Neural cell (in vitro differentiated cells): ENCODE data around the gene PDCD4. TPM values are rescaled to one million over a fixed set of nuclear protein-coding genes. Genes with fewer than 3 reads are reported as not detected.

ENCODE experiments used
- H2AFZ ChIP-seq: fragments of 200-600, 300-800 bp; sonication (generic), shearing (Covaris generic); 2 replicates; pipeline ENCODE4 v1.6.0; 2014; ENCODE audit warnings: low read depth, mild to moderate bottlenecking, antibody characterized with exemption, low read length, moderate library complexity
- H3F3A ChIP-seq: fragments of 200-600 bp; shearing (Covaris generic); 2 replicates; pipeline ENCODE4 v1.6.1; 2016; ENCODE audit warnings: mild to moderate bottlenecking, moderate library complexity, mixed read lengths, antibody characterized with exemption, low read length; ENCODE audit not compliant: insufficient read depth, poor library complexity, severe bottlenecking
- H3K27ac ChIP-seq: fragments of 200-600, 300-800 bp; sonication (generic), shearing (Covaris generic); 2 replicates; pipeline ENCODE4 v1.5.1; 2014; ENCODE audit warnings: mild to moderate bottlenecking, low read length, moderate library complexity
- H3K27me3 ChIP-seq: fragments of 300-800, 200-600 bp; sonication (generic), shearing (Covaris generic); 2 replicates; pipeline ENCODE4 v1.6.0; 2014; ENCODE audit warnings: mild to moderate bottlenecking, low read depth, low read length, moderate library complexity; ENCODE audit not compliant: insufficient read depth
- H3K36me3 ChIP-seq: fragments of 300-800, 200-600 bp; sonication (generic), shearing (Covaris generic); 2 replicates; pipeline ENCODE4 v1.5.1; 2014; ENCODE audit warnings: mild to moderate bottlenecking, antibody characterized with exemption, low read length, moderate library complexity; ENCODE audit not compliant: insufficient read depth
- H3K4me2 ChIP-seq: fragments of 300-800, 200-600 bp; sonication (generic), shearing (Covaris generic); 2 replicates; pipeline ENCODE4 v1.6.0; 2014; ENCODE audit warnings: mild to moderate bottlenecking, low read length
- H3K4me3 ChIP-seq: fragments of 300-800, 200-600 bp; sonication (generic), shearing (Covaris generic); 2 replicates; pipeline ENCODE4 v1.5.1; 2014; ENCODE audit warnings: mild to moderate bottlenecking, low read length, moderate library complexity
- H3K79me2 ChIP-seq: fragments of 200-600 bp; shearing (Covaris generic); replicated peaks from 2 replicates; pipeline ENCODE4 v1.6.0; 2014; ENCODE audit warnings: mild to moderate bottlenecking, low read length, moderate library complexity; ENCODE audit not compliant: insufficient read depth
- H3K9ac ChIP-seq: fragments of 300-800, 200-600 bp; sonication (generic), shearing (Covaris generic); 2 replicates; pipeline ENCODE4 v1.6.1; 2016; ENCODE audit warnings: mild to moderate bottlenecking, low read length, mixed read lengths
- H3K9me2 ChIP-seq: fragments of 200-600 bp; shearing (Covaris generic); 2 replicates; pipeline ENCODE4 v1.6.1; 2016; ENCODE audit warnings: mild to moderate bottlenecking, low read length, mixed read lengths; ENCODE audit not compliant: insufficient read depth
- H3K9me3 ChIP-seq: fragments of 200-600, 300-800 bp; sonication (generic), shearing (Covaris generic); 2 replicates; pipeline ENCODE4 v1.6.1; 2016; ENCODE audit warnings: mild to moderate bottlenecking, mixed run types, low read length, moderate library complexity, mixed read lengths
- H4K20me1 ChIP-seq: fragments of 200-600 bp; shearing (Covaris generic); 2 replicates; pipeline ENCODE4 v1.6.1; 2016; ENCODE audit warnings: mild to moderate bottlenecking, mixed run types; ENCODE audit not compliant: insufficient read depth
- EP300 ChIP-seq: fragments of 450-650 bp; conservative IDR thresholded peaks from 2 replicates; pipeline ENCODE4 v1.6.1; 2014; ENCODE audit warnings: antibody characterized with exemption, mild to moderate bottlenecking, moderate library complexity; ENCODE audit not compliant: poor library complexity, severe bottlenecking
- EZH2 ChIP-seq: fragments of 200-600, 300-800 bp; shearing (Covaris generic), sonication (generic); IDR thresholded peaks from 2 replicates; pipeline ENCODE4 v1.6.1; 2014; ENCODE audit warnings: antibody characterized with exemption, low read length, borderline replicate concordance, mild to moderate bottlenecking; ENCODE audit not compliant: insufficient read depth, poor library complexity, severe bottlenecking
- MXI1 ChIP-seq: fragments of 450-650 bp; conservative IDR thresholded peaks from 2 replicates; pipeline ENCODE4 v1.6.1; 2014; ENCODE audit warnings: antibody characterized with exemption, mild to moderate bottlenecking; ENCODE audit not compliant: poor library complexity, severe bottlenecking
- POLR2AphosphoS5 ChIP-seq: IDR thresholded peaks from 2 replicates; pipeline ENCODE4 v1.6.1; 2012
- RAD21 ChIP-seq: fragments of 450-650 bp; conservative IDR thresholded peaks from 2 replicates; pipeline ENCODE4 v1.6.1; 2014; ENCODE audit warnings: antibody characterized with exemption, mild to moderate bottlenecking, moderate library complexity
- SMC3 ChIP-seq: fragments of 450-650 bp; conservative IDR thresholded peaks from 2 replicates; pipeline ENCODE4 v1.6.1; 2014; ENCODE audit warnings: antibody characterized with exemption, mild to moderate bottlenecking, moderate library complexity; ENCODE audit not compliant: poor library complexity
- TAF1 ChIP-seq: IDR thresholded peaks from 2 replicates; pipeline ENCODE4 v1.6.1; 2012; ENCODE audit warnings: low read depth
- polyA plus RNA-seq: library from polyadenylated mRNA; depleted of rRNA; stranded (reverse); fragments of >200 nt; gene quantifications from 2 replicates; pipeline ENCODE4 v1.2.3, GENCODE V29; 2014
- TF ChIP-seq, protein P1 (sequence below): IDR thresholded peaks from 2 replicates; pipeline ENCODE4 v1.6.1; 2012; ENCODE audit warnings: borderline replicate concordance
- TF ChIP-seq, protein P2 (sequence below): fragments of 450-650 bp; IDR thresholded peaks from 2 replicates; pipeline ENCODE4 v1.5.1; 2014; ENCODE audit warnings: antibody characterized with exemption, mild to moderate bottlenecking, moderate library complexity; ENCODE audit not compliant: poor library complexity, severe bottlenecking

PDCD4 gene
- polyA plus RNA-seq, 1 donor from 2014 or later, result 83.5 TPM

DNA sequence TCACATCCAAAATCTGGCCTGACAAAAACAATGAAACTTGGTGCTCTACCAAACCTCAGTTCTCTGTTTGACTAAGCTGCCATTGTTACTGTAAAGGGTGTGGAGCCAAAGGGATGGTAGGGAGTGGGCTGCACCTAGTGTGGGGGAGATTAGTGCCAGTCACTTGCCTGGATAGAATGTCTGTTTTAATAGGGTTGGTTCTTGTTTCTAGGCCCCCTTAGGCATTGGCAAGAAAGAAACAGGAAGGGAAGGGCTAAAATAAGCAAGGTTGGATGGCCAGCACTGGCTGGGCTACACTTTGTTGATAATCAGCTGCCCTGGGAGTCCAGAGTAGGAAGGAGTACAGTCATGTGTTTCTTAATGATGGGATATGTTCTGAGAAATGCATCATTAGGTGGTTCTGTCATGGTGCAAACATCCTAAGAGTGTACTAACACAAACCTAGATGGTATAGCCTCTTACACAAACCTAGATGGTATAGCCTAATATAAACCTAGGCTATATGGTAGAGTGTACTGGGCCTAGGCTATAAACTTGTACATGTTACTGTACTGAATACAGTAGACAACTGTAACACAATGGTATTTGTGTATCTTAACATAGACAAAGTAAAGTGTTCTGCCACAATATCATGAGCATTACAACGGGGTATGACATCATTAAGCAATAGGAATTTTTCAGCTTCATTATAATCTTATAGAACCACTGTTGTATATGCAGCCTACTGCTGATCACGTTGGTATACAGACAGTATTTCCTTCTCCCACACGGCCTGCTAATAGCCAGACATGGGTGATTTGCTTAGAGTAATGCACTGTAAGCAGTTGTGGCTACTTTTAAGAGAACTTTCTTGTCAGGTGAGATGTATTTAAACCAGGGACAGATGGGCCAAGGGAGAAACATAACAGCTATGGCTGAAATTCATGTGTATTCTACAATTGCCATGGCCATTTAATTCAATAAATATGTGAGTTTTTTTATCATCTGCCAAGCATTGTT, 31.9 kb downstream of the PDCD4 start:
- no peak overlapping the region for H3K27ac ChIP-seq
- H3K4me3 ChIP-seq, result no peak overlapping the region

DNA sequence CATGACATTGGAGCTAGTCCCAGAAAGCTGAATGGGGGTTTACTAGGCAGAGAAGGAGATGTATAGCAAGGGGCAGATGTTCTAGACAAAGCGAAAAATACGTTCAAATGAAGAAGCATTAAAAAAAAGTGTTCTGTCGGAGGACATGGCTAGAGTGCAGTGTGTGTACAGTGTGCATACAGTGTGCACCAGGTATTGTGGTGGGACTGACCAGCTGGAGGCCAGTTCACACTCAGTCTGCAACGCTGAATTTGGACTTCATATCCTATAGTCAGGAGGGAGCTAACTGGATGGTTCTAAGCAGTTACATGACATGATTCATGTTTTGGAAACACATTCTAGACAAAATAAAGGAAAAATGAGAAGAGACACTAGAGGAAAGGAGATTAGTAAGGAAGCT, 38.4 kb downstream of the PDCD4 start:
- no peaks in the 10 kb centered on the region for H3K27me3 ChIP-seq
- no peak overlapping the region for H3K9ac ChIP-seq
- H3K4me3 ChIP-seq, result no peak overlapping the region
- H2AFZ ChIP-seq, result no peak overlapping the region
- no peak overlapping the region for H3K27ac ChIP-seq
- H3K4me2 ChIP-seq, result no peak overlapping the region
- no peaks in the 10 kb centered on the region for H3K9me3 ChIP-seq
- no peaks in the 10 kb centered on the region for H3K36me3 ChIP-seq
- TF ChIP-seq EP300, result no peak
- TF ChIP-seq POLR2AphosphoS5, result no peak
- TF ChIP-seq, protein P1, sequence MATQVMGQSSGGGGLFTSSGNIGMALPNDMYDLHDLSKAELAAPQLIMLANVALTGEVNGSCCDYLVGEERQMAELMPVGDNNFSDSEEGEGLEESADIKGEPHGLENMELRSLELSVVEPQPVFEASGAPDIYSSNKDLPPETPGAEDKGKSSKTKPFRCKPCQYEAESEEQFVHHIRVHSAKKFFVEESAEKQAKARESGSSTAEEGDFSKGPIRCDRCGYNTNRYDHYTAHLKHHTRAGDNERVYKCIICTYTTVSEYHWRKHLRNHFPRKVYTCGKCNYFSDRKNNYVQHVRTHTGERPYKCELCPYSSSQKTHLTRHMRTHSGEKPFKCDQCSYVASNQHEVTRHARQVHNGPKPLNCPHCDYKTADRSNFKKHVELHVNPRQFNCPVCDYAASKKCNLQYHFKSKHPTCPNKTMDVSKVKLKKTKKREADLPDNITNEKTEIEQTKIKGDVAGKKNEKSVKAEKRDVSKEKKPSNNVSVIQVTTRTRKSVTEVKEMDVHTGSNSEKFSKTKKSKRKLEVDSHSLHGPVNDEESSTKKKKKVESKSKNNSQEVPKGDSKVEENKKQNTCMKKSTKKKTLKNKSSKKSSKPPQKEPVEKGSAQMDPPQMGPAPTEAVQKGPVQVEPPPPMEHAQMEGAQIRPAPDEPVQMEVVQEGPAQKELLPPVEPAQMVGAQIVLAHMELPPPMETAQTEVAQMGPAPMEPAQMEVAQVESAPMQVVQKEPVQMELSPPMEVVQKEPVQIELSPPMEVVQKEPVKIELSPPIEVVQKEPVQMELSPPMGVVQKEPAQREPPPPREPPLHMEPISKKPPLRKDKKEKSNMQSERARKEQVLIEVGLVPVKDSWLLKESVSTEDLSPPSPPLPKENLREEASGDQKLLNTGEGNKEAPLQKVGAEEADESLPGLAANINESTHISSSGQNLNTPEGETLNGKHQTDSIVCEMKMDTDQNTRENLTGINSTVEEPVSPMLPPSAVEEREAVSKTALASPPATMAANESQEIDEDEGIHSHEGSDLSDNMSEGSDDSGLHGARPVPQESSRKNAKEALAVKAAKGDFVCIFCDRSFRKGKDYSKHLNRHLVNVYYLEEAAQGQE, result no peak
- no peak for TF ChIP-seq EZH2
- H3K79me2 ChIP-seq, result no peaks in the 10 kb centered on the region
- no peaks in the 10 kb centered on the region for H3K9me2 ChIP-seq
- H3F3A ChIP-seq, result no peaks in the 10 kb centered on the region
- no peaks in the 10 kb centered on the region for H4K20me1 ChIP-seq

More for the DNA sequence above, 31.9 kb downstream of the PDCD4 start:
- Histone ChIP-seq H3K79me2 (no peaks in the 10 kb centered on the region), H3K9me3 (no peaks in the 10 kb centered on the region), H3K4me2 (no peak overlapping the region), H3K9ac (no peak overlapping the region), H2AFZ (no peak overlapping the region), H3K36me3 (no peaks in the 10 kb centered on the region), H4K20me1 (no peaks in the 10 kb centered on the region), H3K9me2 (no peaks in the 10 kb centered on the region), H3F3A (no peaks in the 10 kb centered on the region), H3K27me3 (no peaks in the 10 kb centered on the region)
- TF ChIP-seq SMC3 (no peak), POLR2AphosphoS5 (no peak), EZH2 (no peak), EP300 (no peak), MXI1 (no peak), TAF1 (no peak), RAD21 (no peak)
- TF ChIP-seq, protein P1, result no peak
- TF ChIP-seq, protein P2, sequence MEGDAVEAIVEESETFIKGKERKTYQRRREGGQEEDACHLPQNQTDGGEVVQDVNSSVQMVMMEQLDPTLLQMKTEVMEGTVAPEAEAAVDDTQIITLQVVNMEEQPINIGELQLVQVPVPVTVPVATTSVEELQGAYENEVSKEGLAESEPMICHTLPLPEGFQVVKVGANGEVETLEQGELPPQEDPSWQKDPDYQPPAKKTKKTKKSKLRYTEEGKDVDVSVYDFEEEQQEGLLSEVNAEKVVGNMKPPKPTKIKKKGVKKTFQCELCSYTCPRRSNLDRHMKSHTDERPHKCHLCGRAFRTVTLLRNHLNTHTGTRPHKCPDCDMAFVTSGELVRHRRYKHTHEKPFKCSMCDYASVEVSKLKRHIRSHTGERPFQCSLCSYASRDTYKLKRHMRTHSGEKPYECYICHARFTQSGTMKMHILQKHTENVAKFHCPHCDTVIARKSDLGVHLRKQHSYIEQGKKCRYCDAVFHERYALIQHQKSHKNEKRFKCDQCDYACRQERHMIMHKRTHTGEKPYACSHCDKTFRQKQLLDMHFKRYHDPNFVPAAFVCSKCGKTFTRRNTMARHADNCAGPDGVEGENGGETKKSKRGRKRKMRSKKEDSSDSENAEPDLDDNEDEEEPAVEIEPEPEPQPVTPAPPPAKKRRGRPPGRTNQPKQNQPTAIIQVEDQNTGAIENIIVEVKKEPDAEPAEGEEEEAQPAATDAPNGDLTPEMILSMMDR, result no peak
